HepG2 (cell line): ENCODE results near the gene ATP2A2. TPM values are rescaled to one million over a fixed set of nuclear protein-coding genes. Genes with fewer than 3 reads are reported as not detected.
A peak's percentile ranks its signal among the peaks of the same experiment; 100 is the strongest.

ENCODE experiments used
- ATAC-seq: fragments of 200-7000 bp; cut with Tn5 transposase; 3 replicates; pipeline ENCODE4 v1.9.1; 2020; ENCODE audit warnings: mild to moderate bottlenecking, moderate library complexity
- BruUV-seq: library from RNA; stranded (reverse); fragments of 400-500 nt; replicated peaks from 2 replicates; lab custom pipeline; 2021; lab: Mats Ljungman, UMichigan
- CTCF ChIA-PET: fragments of 300-600 bp; formaldehyde crosslinking; extraction: SDS; loops from one replicate; lab custom pipeline; 2021; ENCODE audit warnings: low total read pairs, inconsistent platforms, low intra/inter-chr PET ratio; lab: Yijun Ruan, JAX
- POLR2A ChIA-PET: fragments of 350-600 bp; sonication (Branson Sonifier 250); formaldehyde crosslinking; loops from one replicate; lab custom pipeline; 2020; ENCODE audit warnings: antibody characterized with exemption, inconsistent platforms; lab: Yijun Ruan, JAX
- DNase-seq: peaks from one replicate; pipeline ENCODE4 v3.0.0-alpha.2; 2015; ENCODE audit warnings: low spot score
- FAIRE-seq: peaks from 3 replicates; lab custom pipeline; 2011; peaks lifted over from hg19 to GRCh38; lab: Jason Lieb, UNC
- H2AFZ ChIP-seq: one replicate; pipeline ENCODE4 v1.6.1; 2011; ENCODE audit warnings: low read length, inconsistent platforms
- H3K27ac ChIP-seq: fragments of 300-600 bp; 3 replicates; pipeline ENCODE4 v1.8.0; 2011; ENCODE audit warnings: mixed run types, mild to moderate bottlenecking, mixed read lengths, low read length, inconsistent platforms; ENCODE audit not compliant: insufficient read depth; ENCODE audit errors: extremely low read length
- H3K27me3 ChIP-seq, 2 experiments: fragments of 200-600 bp in 1 of 2; 2 replicates in 1 of 2; 3 replicates in 1 of 2; pipeline versions ENCODE4 v1.6.0 to v1.8.0; 2011; ENCODE audit warnings: low read length in 2 of 2, mild to moderate bottlenecking in 2 of 2, moderate library complexity in 2 of 2, inconsistent platforms in 1 of 2; ENCODE audit not compliant: insufficient read depth in 2 of 2, control insufficient read depth in 1 of 2
- H3K36me3 ChIP-seq, 2 experiments: fragments of 200-600 bp in 1 of 2; replicated peaks in 1 of 2; 2 replicates in 1 of 2; 3 replicates in 1 of 2; pipeline versions ENCODE4 v1.5.1 to v1.8.0; 2011; ENCODE audit warnings: low read length in 2 of 2, inconsistent platforms in 1 of 2; ENCODE audit not compliant: insufficient read depth in 2 of 2, control insufficient read depth in 1 of 2
- H3K4me1 ChIP-seq: 2 replicates; pipeline ENCODE4 v1.5.1; 2012; ENCODE audit warnings: low read length, inconsistent platforms; ENCODE audit not compliant: insufficient read depth
- H3K4me2 ChIP-seq: 2 replicates; pipeline ENCODE4 v1.6.0; 2011; ENCODE audit warnings: low read depth, low read length, inconsistent platforms
- H3K4me3 ChIP-seq, 3 experiments: fragments of 200-600 bp in 1 of 3; sonication (generic), shearing (Covaris generic) in 1 of 3; replicated peaks in 1 of 3; 2 replicates each; pipeline ENCODE4 v1.5.1; 2011 to 2016; ENCODE audit warnings: low read length in 3 of 3, inconsistent platforms in 2 of 3, low read depth in 2 of 3, mild to moderate bottlenecking in 2 of 3, control low read depth in 1 of 3, mixed read lengths in 1 of 3; ENCODE audit not compliant: insufficient read depth in 1 of 3
- H3K79me2 ChIP-seq: one replicate; pipeline ENCODE4 v1.6.1; 2011; ENCODE audit warnings: low read length, inconsistent platforms; ENCODE audit not compliant: insufficient read depth
- H3K9ac ChIP-seq: 2 replicates; pipeline ENCODE4 v1.6.0; 2011; ENCODE audit warnings: mild to moderate bottlenecking, low read depth, low read length, inconsistent platforms; ENCODE audit not compliant: insufficient read depth
- H3K9me3 ChIP-seq: 2 replicates; pipeline ENCODE4 v1.5.1; 2012; ENCODE audit warnings: mild to moderate bottlenecking, low read length
- H4K20me1 ChIP-seq: 2 replicates; pipeline ENCODE4 v1.6.0; 2011; ENCODE audit warnings: inconsistent platforms, mild to moderate bottlenecking, low read length, moderate library complexity; ENCODE audit not compliant: insufficient read depth
- HIVEP1 ChIP-seq: sonication (generic); formaldehyde crosslinking; IDR thresholded peaks from 2 replicates; pipeline ENCODE4 v1.4.0; 2020; ENCODE audit warnings: mild to moderate bottlenecking, missing genetic modification reagents
- HNF4A ChIP-seq: sonication (generic); formaldehyde crosslinking; IDR thresholded peaks from 2 replicates; pipeline ENCODE4 v1.4.0; 2020; ENCODE audit warnings: missing genetic modification reagents
- MTERF4 ChIP-seq: sonication (generic); formaldehyde crosslinking; IDR thresholded peaks from 2 replicates; pipeline ENCODE4 v1.8.0; 2023; ENCODE audit warnings: mild to moderate bottlenecking, missing genetic modification reagents
- NBN ChIP-seq: fragments of 450-650 bp; conservative IDR thresholded peaks from 2 replicates; pipeline ENCODE4 v1.6.1; 2017
- PPARG ChIP-seq: conservative IDR thresholded peaks from 2 replicates; pipeline ENCODE4 v1.6.1; 2016; ENCODE audit warnings: missing biosample characterization, missing genetic modification reagents
- RBAK ChIP-seq: sonication (generic); formaldehyde crosslinking; IDR thresholded peaks from 2 replicates; pipeline ENCODE4 v1.5.1; 2020; ENCODE audit warnings: mild to moderate bottlenecking, missing genetic modification reagents
- ZFP36 ChIP-seq: fragments of 150-350 bp; IDR thresholded peaks from 2 replicates; pipeline ENCODE4 v1.6.1; 2018; ENCODE audit warnings: borderline replicate concordance, low read length, low read depth; ENCODE audit not compliant: partially characterized antibody
- ZNF10 ChIP-seq: sonication (generic); formaldehyde crosslinking; IDR thresholded peaks from 2 replicates; pipeline ENCODE4 v1.4.0; 2020; ENCODE audit warnings: mild to moderate bottlenecking, low read depth, missing genetic modification reagents, borderline replicate concordance
- ZNF20 ChIP-seq: sonication (generic); formaldehyde crosslinking; IDR thresholded peaks from 2 replicates; pipeline ENCODE4 v1.4.0; 2020; ENCODE audit warnings: mild to moderate bottlenecking, moderate library complexity, missing genetic modification reagents
- ZNF207 ChIP-seq: fragments of 450-650 bp; IDR thresholded peaks from 2 replicates; pipeline ENCODE4 v1.6.1; 2016; ENCODE audit warnings: antibody characterized with exemption, borderline replicate concordance
- ZNF260 ChIP-seq: sonication (generic); formaldehyde crosslinking; IDR thresholded peaks from 2 replicates; pipeline ENCODE4 v1.4.0; 2020; ENCODE audit warnings: missing genetic modification reagents, low read depth, mild to moderate bottlenecking, borderline replicate concordance
- ZNF296 ChIP-seq: sonication (generic); formaldehyde crosslinking; conservative IDR thresholded peaks from 2 replicates; pipeline ENCODE4 v1.5.0; 2020; ENCODE audit warnings: mild to moderate bottlenecking, missing genetic modification reagents
- ZNF569 ChIP-seq: sonication (generic); formaldehyde crosslinking; IDR thresholded peaks from 2 replicates; pipeline ENCODE4 v1.5.0; 2020; ENCODE audit warnings: mild to moderate bottlenecking, missing genetic modification reagents, moderate library complexity, borderline replicate concordance
- ZNF607 ChIP-seq: sonication (generic); formaldehyde crosslinking; IDR thresholded peaks from 2 replicates; pipeline ENCODE4 v1.5.1; 2020; ENCODE audit warnings: missing genetic modification reagents, mild to moderate bottlenecking, borderline replicate concordance
- ZNF7 ChIP-seq: IDR thresholded peaks from 2 replicates; pipeline ENCODE4 v1.6.1; 2016; ENCODE audit warnings: missing biosample characterization, missing genetic modification reagents
- WGBS: methylation state at CpG from one replicate; pipeline ENCODE4 v1.1.6; 2017; ENCODE audit warnings: low lambda C conversion rate; 5-methylcytosine and 5-hydroxymethylcytosine counted together
- in situ Hi-C: cut with HindIII; loops from 2 replicates; pipeline ENCODE4 v1.10.0; 2017; ENCODE audit warnings: low pct_unique_long_range_greater_than_20kb; ENCODE audit not compliant: extremely low pct_ligation_motif_present
- intact Hi-C: fragments of 100-400 bp; cut with micrococcal nuclease; formaldehyde crosslinking; loops from one replicate; pipeline ENCODE4 v1.10.0; 2022; ENCODE audit not compliant: unreplicated experiment
- polyA plus RNA-seq, 8 experiments: library from polyadenylated mRNA; depleted of rRNA in 3 of 8; stranded (reverse) in 7 of 8; unstranded in 1 of 8; fragments of >200 nt; fragmentation: Illumina TruSeq in 4 of 8; extraction: Trizol in 4 of 8; gene quantifications; 2 replicates each; pipeline versions ENCODE4 v1.2.1 to v1.2.3, GENCODE V29; 2011 to 2016; ENCODE audit warnings: low read depth in 4 of 8, missing spikeins in 1 of 8, mixed read lengths in 1 of 8; ENCODE audit not compliant: insufficient read depth in 1 of 8
- total RNA-seq, 5 experiments: library from RNA; depleted of rRNA; stranded (reverse); fragments of >200 nt; fragmentation: Illumina TruSeq; extraction: Trizol; gene quantifications; 2 replicates each; pipeline ENCODE4 v1.2.3, GENCODE V29; 2016; ENCODE audit warnings: low read depth in 1 of 5
- TF ChIP-seq, protein P1 (sequence below): sonication (generic); formaldehyde crosslinking; IDR thresholded peaks from 2 replicates; pipeline ENCODE4 v1.5.1; 2020; ENCODE audit warnings: missing genetic modification reagents, mild to moderate bottlenecking, borderline replicate concordance
- TF ChIP-seq, protein P2 (sequence below): sonication (generic); formaldehyde crosslinking; IDR thresholded peaks from 2 replicates; pipeline ENCODE4 v1.4.0; 2020; ENCODE audit warnings: missing genetic modification reagents

ATP2A2 gene
- total and polyA plus RNA-seq, 2 of the 13 experiments (the other 11 are each of a cell fraction or from before 2014, with no cell fraction given), result 35.4 to 85.5 TPM

DNA sequence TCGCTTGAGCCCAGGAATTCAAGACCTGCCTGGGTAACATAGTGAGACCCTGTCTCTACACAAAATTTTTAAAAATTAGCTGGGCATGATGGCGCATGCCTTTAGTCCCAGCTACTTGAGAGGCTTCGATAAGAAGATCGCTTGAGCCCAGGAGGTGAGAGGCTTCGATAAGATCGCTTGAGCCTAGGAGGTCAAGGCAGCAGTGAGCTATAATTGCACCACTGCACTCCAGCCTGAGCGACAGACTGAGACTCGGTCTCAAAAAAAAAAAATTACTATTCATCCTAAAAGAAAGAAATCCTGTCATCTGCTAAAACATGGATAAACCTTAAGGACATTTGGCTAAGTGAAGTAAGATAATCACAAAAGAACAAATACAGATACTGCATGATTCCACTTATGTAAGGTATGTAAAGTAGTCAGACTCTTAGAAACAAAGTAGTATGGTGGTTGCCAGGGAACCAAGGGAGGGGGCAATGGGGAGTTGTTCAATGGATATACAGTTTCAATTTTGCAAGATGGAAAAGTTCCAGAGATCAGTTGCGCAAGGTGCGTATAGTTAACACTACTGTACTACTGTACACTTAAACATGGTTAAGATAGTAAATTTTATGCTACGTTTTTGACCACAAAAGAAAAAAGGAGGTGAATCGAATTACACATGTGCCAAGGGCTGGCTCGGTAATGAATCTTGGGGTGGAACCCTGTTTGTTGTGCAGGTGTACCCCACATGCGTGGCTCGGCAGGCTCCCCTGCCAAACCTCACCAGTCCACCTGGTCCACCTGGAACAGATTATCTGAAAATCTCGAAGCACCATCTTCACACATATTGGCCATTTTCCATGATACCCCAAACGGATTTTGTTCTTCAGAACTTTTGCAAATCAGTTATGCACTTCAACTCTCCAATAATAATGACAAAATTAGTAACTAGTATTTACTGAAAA lies 18.3 kb upstream of the ATP2A2 start:
- ChIA-PET POLR2A (interaction anchor here (0.7 to 1.6 kb wide), 3 partner anchors 12 to 18 kb away, joined by 3 to 5 read pairs (median 4); partner anchors contain the start of gene ATP2A2), CTCF (no interaction called here)
- BruUV-seq, result no TSS peak
- Histone ChIP-seq H2AFZ (no peak overlapping the region), H3K9ac (peak overlapping the region; percentile 55), H3K4me3 (peak overlapping the region; percentile 9 to 47 (median 11); a peak in 5 of 6 replicates), H3K36me3 (no peaks in the 10 kb centered on the region), H3K27ac (peak overlapping the region; percentile 33), H4K20me1 (no peaks in the 10 kb centered on the region), H3K4me1 (peaks cover 50% of the 10 kb centered on the region), H3K79me2 (no peaks in the 10 kb centered on the region), H3K9me3 (no peaks in the 10 kb centered on the region), H3K4me2 (peak overlapping the region; percentile 78), H3K27me3 (no peaks in the 10 kb centered on the region)
- intact Hi-C loops, result loop anchor here (2.0 kb wide), 1 partner anchor 16 kb away; no protein-coding TSS in a partner anchor
- ATAC-seq (peak; percentile 89), FAIRE-seq (peak; percentile 55), DNase-seq (peak; percentile 84)
- 12% methylated on average over 17 of the region's 17 CpGs for WGBS
- in situ Hi-C loops, result no loop called here
- TF ChIP-seq ZFP36 (no peak), HNF4A (CRISPR knock-in tag) (peak; percentile 46; the same call in 1 of the 2 replicates), ZNF607 (CRISPR knock-in tag) (no peak), HIVEP1 (no peak), RBAK (CRISPR knock-in tag) (no peak), ZNF260 (no peak), NBN (no peak), ZNF296 (no peak), ZNF20 (CRISPR knock-in tag) (no peak), PPARG (0 out of 2 replicates have a peak, but pooled peaks have one; percentile 22), ZNF7 (CRISPR knock-in tag) (no peak), MTERF4 (CRISPR knock-in tag) (no peak), ZNF207 (no peak), ZNF10 (CRISPR knock-in tag) (no peak), ZNF569 (CRISPR knock-in tag) (no peak)
- TF ChIP-seq, protein P1, sequence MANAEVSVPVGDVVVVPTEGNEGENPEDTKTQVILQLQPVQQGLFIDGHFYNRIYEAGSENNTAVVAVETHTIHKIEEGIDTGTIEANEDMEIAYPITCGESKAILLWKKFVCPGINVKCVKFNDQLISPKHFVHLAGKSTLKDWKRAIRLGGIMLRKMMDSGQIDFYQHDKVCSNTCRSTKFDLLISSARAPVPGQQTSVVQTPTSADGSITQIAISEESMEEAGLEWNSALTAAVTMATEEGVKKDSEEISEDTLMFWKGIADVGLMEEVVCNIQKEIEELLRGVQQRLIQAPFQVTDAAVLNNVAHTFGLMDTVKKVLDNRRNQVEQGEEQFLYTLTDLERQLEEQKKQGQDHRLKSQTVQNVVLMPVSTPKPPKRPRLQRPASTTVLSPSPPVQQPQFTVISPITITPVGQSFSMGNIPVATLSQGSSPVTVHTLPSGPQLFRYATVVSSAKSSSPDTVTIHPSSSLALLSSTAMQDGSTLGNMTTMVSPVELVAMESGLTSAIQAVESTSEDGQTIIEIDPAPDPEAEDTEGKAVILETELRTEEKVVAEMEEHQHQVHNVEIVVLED (CRISPR knock-in tag), result no peak
- TF ChIP-seq, protein P2, sequence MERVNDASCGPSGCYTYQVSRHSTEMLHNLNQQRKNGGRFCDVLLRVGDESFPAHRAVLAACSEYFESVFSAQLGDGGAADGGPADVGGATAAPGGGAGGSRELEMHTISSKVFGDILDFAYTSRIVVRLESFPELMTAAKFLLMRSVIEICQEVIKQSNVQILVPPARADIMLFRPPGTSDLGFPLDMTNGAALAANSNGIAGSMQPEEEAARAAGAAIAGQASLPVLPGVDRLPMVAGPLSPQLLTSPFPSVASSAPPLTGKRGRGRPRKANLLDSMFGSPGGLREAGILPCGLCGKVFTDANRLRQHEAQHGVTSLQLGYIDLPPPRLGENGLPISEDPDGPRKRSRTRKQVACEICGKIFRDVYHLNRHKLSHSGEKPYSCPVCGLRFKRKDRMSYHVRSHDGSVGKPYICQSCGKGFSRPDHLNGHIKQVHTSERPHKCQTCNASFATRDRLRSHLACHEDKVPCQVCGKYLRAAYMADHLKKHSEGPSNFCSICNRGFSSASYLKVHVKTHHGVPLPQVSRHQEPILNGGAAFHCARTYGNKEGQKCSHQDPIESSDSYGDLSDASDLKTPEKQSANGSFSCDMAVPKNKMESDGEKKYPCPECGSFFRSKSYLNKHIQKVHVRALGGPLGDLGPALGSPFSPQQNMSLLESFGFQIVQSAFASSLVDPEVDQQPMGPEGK (CRISPR knock-in tag), result peak; percentile 87
